ENCODE results near the gene PRDM16. TPM values are rescaled to one million over a fixed set of nuclear protein-coding genes. Genes with fewer than 3 reads are reported as not detected.
A peak's percentile ranks its signal among the peaks of the same experiment; 100 is the strongest.

PRDM16 gene
- total and polyA plus RNA-seq, 2 of the 13 experiments (the other 11 are each of a cell fraction or from before 2014, with no cell fraction given): 0.15 to 0.81 TPM

DNA sequence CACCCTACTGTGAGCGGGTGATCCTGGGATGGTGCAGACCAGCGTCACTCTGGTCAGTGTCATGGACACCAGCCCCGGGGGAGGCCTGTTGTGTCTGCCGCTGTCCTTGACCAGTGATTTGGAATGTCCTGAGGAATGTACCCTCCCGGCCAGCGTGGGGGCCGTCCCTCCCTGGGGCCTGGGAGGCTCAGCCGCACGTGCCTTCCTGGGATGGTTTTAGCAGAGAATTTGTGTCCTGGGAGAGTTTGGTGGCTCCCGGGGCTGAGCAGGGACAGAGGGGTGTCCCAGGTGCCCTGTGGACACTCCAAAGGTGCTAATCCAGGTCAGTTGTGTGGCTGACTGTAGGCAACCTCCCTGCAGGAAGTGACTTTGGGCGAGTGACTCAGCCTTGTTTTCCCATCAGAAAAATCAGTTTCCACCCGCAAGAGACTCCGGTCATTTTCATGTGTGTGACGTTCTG, 391.7 kb downstream of the PRDM16 start (continued):
- TF ChIP-seq FOXP1 (IDR thresholded peaks at IDR 0.05) (no peak), FOXP1 (CRISPR knock-in tag; IDR thresholded peaks at IDR 0.05) (peak; percentile 66), ELF3 (CRISPR knock-in tag; IDR thresholded peaks at IDR 0.05) (peak; percentile 50; the same call in 1 of the 2 replicates), ZNF121 (CRISPR knock-in tag; IDR thresholded peaks at IDR 0.05) (no peak), ZNF557 (CRISPR knock-in tag; IDR thresholded peaks at IDR 0.05) (no peak), ZNF251 (CRISPR knock-in tag; IDR thresholded peaks at IDR 0.05) (no peak), MAFG (CRISPR knock-in tag; IDR thresholded peaks at IDR 0.05) (no peak), MZF1 (CRISPR knock-in tag; IDR thresholded peaks at IDR 0.05; ENCODE audit: borderline replicate concordance) (no peak), TMF1 (CRISPR knock-in tag; IDR thresholded peaks at IDR 0.05; ENCODE audit: low read depth) (no peak), SOX6 (IDR thresholded peaks at IDR 0.05) (no peak), SOX6 (CRISPR knock-in tag; IDR thresholded peaks at IDR 0.05) (peak; percentile 16; the same call in 1 of the 2 replicates), ZNF781 (CRISPR knock-in tag; IDR thresholded peaks at IDR 0.05; ENCODE audit: borderline replicate concordance, not compliant biosample characterization) (no peak), CSRNP2 (CRISPR knock-in tag; conservative IDR thresholded peaks at IDR 0.05; ENCODE audit: low read depth) (no peak), ZNF234 (CRISPR knock-in tag; conservative IDR thresholded peaks at IDR 0.05) (no peak), KLF12 (CRISPR knock-in tag; IDR thresholded peaks at IDR 0.05; ENCODE audit: borderline replicate concordance) (no peak), ZFY (CRISPR knock-in tag; IDR thresholded peaks at IDR 0.05) (no peak), SIN3B (IDR thresholded peaks at IDR 0.05; ENCODE audit: low read length) (no peak), ZNF282 (IDR thresholded peaks at IDR 0.05; ENCODE audit: partially characterized antibody) (no peak), KDM5B (CRISPR knock-in tag; IDR thresholded peaks at IDR 0.05; ENCODE audit: borderline replicate concordance) (no peak; the same call in 1 of the 2 replicates), ZFP36 (IDR thresholded peaks at IDR 0.05; ENCODE audit: borderline replicate concordance, low read depth, low read length, partially characterized antibody) (no peak), ZNF496 (CRISPR knock-in tag; IDR thresholded peaks at IDR 0.05; ENCODE audit: insufficient replicate concordance) (no peak), ZNF772 (CRISPR knock-in tag; IDR thresholded peaks at IDR 0.05) (no peak), ISL2 (CRISPR knock-in tag; IDR thresholded peaks at IDR 0.05) (no peak), HNRNPK (IDR thresholded peaks at IDR 0.05; ENCODE audit: low read depth, low read length, poor library complexity, severe bottlenecking) (no peak), ZNF616 (CRISPR knock-in tag; IDR thresholded peaks at IDR 0.05; ENCODE audit: low read depth) (no peak), THAP11 (CRISPR knock-in tag; IDR thresholded peaks at IDR 0.05) (peak; percentile 3; the same call in 1 of the 2 replicates), EZH2 (conservative IDR thresholded peaks at IDR 0.05; ENCODE audit: low read depth, low read length) (no peak), TRIM24 (CRISPR knock-in tag; IDR thresholded peaks at IDR 0.05) (no peak), ZNF30 (CRISPR knock-in tag; IDR thresholded peaks at IDR 0.05) (no peak)
- TF ChIP-seq, protein P1, sequence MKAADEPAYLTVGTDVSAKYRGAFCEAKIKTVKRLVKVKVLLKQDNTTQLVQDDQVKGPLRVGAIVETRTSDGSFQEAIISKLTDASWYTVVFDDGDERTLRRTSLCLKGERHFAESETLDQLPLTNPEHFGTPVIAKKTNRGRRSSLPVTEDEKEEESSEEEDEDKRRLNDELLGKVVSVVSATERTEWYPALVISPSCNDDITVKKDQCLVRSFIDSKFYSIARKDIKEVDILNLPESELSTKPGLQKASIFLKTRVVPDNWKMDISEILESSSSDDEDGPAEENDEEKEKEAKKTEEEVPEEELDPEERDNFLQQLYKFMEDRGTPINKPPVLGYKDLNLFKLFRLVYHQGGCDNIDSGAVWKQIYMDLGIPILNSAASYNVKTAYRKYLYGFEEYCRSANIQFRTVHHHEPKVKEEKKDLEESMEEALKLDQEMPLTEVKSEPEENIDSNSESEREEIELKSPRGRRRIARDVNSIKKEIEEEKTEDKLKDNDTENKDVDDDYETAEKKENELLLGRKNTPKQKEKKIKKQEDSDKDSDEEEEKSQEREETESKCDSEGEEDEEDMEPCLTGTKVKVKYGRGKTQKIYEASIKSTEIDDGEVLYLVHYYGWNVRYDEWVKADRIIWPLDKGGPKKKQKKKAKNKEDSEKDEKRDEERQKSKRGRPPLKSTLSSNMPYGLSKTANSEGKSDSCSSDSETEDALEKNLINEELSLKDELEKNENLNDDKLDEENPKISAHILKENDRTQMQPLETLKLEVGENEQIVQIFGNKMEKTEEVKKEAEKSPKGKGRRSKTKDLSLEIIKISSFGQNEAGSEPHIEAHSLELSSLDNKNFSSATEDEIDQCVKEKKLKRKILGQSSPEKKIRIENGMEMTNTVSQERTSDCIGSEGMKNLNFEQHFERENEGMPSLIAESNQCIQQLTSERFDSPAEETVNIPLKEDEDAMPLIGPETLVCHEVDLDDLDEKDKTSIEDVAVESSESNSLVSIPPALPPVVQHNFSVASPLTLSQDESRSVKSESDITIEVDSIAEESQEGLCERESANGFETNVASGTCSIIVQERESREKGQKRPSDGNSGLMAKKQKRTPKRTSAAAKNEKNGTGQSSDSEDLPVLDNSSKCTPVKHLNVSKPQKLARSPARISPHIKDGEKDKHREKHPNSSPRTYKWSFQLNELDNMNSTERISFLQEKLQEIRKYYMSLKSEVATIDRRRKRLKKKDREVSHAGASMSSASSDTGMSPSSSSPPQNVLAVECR (CRISPR knock-in tag; IDR thresholded peaks at IDR 0.05; ENCODE audit: borderline replicate concordance): no peak
